Thoracic aorta (tissue), 2 donors: ENCODE measurements around the gene ANKS1A. TPM values are rescaled to one million over a fixed set of nuclear protein-coding genes. Genes with fewer than 3 reads are reported as not detected.
"Not testable (repeated sequence)": the region's sequence is repeated elsewhere in the genome, so short reads cannot be mapped to it uniquely, and the experiment has no call there.

Experiments
- ATAC-seq: fragments of 150-250 bp; one replicate; pipeline ENCODE4 v1.8.0; 2017; ENCODE audit warnings: low read depth; ENCODE audit not compliant: insufficient number of reproducible peaks, low FRiP score
- DNase-seq: peaks from one replicate; pipeline ENCODE4 v3.0.0-alpha.2; 2020; ENCODE audit warnings: low spot score
- H3K27ac ChIP-seq, 2 donors: fragments of 200-600 bp; sonication (generic); 1 replicate in 1 of 2; 2 replicates in 1 of 2; pipeline ENCODE4 v1.5.1; 2016; ENCODE audit warnings: mild to moderate bottlenecking in 2 of 2, moderate library complexity in 2 of 2
- H3K27me3 ChIP-seq: fragments of 200-600 bp; sonication (generic); replicated peaks from 2 replicates; pipeline ENCODE4 v1.6.0; 2016; ENCODE audit warnings: mild to moderate bottlenecking; ENCODE audit not compliant: insufficient read depth
- H3K36me3 ChIP-seq: fragments of 200-600 bp; sonication (generic); one replicate; pipeline ENCODE4 v1.5.1; 2016
- H3K4me1 ChIP-seq, 2 donors: fragments of 200-600 bp; sonication (generic); 1 replicate in 1 of 2; 2 replicates in 1 of 2; pipeline versions ENCODE4 v1.5.1 to v1.6.0; 2016; ENCODE audit warnings: low read depth in 2 of 2, mild to moderate bottlenecking in 1 of 2; ENCODE audit not compliant: control insufficient read depth in 1 of 2
- H3K4me3 ChIP-seq: fragments of 200-600 bp; sonication (generic); 2 replicates; pipeline ENCODE4 v1.5.1; 2016; ENCODE audit warnings: mild to moderate bottlenecking
- H3K9me3 ChIP-seq: fragments of 200-600 bp; sonication (generic); 2 replicates; pipeline ENCODE4 v1.5.1; 2016
- total RNA-seq, 2 donors: library from RNA; depleted of rRNA; stranded (reverse); fragments of >200 nt; gene quantifications; one replicate each; pipeline versions ENCODE4 v1.1.0 to v1.2.3, GENCODE V29; 2016
- TF ChIP-seq, protein P1 (sequence below): fragments of 200-600 bp; sonication (generic); IDR thresholded peaks from one replicate; pipeline ENCODE4 v1.5.1; 2019; ENCODE audit warnings: antibody characterized with exemption

ANKS1A gene
- total RNA-seq, 2 donors from 2014 or later, result 37.9 to 55.4 TPM

DNA sequence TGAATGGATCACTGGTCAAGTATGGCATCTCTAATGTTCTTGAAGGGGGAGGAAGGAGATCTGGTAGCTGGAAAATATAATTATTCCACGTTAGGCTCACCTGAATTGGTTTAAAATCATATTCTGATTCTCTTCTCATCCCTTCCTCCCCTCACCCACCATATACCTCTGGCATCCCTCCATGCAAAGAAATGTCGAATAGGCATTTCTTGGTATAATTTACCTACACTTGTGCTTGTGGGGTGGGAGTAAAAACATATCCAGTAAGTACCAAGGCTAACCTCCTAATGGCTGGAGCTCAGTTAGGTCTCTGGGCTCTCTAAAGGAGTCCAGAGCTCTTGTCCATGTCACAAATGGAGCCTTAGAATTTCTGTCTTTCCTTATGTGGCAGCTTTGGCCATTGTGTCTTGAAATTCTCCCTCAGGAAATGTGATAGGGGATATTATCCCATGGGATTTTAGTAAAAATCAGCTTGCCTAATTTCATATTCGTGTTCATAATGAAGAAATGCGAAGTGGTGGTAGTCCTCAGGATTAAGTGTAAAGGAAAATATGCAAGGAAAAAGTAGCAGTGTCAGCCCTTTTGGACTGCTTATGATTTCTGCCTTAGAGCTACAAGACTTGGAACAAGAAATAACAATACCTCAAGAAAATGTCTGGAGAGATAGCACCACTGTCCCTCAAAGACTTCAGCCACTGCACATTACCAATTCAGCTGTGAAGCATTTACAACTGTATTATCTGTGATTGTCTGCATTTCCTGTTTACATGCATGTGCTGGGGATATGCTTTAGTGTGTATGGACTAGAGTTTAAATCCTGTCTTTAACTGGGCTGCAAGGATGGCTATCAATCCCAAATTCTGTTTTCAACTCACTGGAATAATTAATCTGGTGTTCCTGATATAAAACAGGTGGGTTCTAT lies 13.5 kb upstream of the ANKS1A start:
- Histone ChIP-seq H3K36me3 (peaks cover 48% of the 10 kb centered on the region), H3K27me3 (no peaks in the 10 kb centered on the region), H3K9me3 (no peaks in the 10 kb centered on the region), H3K27ac (no peak overlapping the region), H3K4me3 (no peak overlapping the region), H3K4me1 (no peaks in the 10 kb centered on the region)
- ATAC-seq (no peak), DNase-seq (no peak)
- TF ChIP-seq, protein P1, sequence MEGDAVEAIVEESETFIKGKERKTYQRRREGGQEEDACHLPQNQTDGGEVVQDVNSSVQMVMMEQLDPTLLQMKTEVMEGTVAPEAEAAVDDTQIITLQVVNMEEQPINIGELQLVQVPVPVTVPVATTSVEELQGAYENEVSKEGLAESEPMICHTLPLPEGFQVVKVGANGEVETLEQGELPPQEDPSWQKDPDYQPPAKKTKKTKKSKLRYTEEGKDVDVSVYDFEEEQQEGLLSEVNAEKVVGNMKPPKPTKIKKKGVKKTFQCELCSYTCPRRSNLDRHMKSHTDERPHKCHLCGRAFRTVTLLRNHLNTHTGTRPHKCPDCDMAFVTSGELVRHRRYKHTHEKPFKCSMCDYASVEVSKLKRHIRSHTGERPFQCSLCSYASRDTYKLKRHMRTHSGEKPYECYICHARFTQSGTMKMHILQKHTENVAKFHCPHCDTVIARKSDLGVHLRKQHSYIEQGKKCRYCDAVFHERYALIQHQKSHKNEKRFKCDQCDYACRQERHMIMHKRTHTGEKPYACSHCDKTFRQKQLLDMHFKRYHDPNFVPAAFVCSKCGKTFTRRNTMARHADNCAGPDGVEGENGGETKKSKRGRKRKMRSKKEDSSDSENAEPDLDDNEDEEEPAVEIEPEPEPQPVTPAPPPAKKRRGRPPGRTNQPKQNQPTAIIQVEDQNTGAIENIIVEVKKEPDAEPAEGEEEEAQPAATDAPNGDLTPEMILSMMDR, result no peak

DNA sequence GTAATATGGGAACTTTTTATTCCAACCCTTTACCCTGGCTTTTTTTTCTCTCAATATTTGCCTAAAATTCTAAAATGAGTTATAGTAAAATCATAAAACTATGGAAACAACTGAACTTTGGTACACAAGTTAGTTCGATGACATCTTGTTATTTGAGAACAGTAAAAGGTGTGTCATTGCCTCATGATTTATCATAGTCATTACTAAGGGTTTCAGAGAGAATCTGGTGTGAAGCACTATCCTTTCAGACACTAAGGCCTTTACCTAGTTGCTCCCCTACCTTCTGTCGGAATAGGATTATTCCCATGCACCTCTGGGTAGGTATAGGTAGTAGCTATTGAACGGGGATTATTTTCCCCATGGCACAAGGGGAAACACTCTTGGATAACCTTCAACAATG lies 12.6 kb upstream of the ANKS1A start:
- no peaks in the 10 kb centered on the region for H3K4me1 ChIP-seq
- ATAC-seq (no peak), DNase-seq (no peak)
- H3K36me3 ChIP-seq, result peaks cover 40% of the 10 kb centered on the region
- no peaks in the 10 kb centered on the region for H3K9me3 ChIP-seq
- no peak overlapping the region for H3K27ac ChIP-seq
- no peak overlapping the region for H3K4me3 ChIP-seq
- TF ChIP-seq, protein P1, result no peak
- H3K27me3 ChIP-seq, result no peaks in the 10 kb centered on the region

DNA sequence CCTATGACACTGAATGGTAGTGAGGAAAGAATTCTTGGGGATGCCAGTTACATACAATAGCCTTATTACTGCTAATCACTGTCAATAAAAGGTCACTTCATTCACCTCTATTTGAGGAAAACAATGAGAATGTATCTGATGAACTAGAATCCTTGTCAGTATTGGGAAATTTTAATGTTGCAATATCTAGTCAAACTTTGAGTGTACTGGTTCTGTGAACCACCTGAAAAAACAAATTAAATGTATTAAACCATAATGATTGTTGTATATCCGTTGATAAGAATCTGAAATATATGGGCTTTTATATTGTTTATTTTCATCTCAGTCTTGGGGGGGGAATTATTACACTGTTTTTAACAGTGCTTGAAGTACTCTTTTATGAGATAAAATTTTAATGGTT lies 11.8 kb upstream of the ANKS1A start:
- Histone ChIP-seq H3K36me3 (peaks cover 39% of the 10 kb centered on the region), H3K27me3 (no peaks in the 10 kb centered on the region), H3K27ac (no peak overlapping the region), H3K4me1 (no peaks in the 10 kb centered on the region), H3K9me3 (no peaks in the 10 kb centered on the region), H3K4me3 (no peak overlapping the region)
- DNase-seq (no peak), ATAC-seq (no peak)
- TF ChIP-seq, protein P1, result no peak

DNA sequence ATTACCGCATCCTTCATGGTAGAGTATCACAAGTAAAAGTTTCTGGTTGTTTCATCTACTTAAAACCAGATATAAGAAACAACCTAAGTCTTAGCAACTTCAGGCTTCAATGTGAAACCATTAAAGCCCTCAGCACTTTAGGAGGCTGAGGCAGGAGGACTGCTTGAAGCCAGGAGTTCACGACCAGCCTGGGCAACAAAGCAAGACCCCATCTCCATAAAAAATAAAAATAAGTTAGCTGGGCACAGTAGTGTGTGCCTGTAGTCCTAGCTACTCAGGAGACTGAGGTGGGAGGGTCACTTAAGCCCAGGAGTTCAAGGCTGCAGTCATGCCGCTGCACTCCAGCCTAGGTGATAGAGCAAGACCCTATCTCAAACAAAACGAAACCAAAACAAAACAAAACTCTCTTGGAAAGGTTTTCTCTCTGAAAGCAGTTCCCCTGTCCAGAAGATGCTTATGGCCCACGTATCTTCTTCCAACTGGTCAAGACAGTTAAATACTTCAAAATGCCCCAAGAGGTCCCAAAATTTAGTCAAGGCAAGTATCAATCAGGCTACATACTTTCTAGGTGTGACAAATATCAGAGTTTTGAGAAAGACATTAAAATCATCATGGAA lies 11.1 kb upstream of the ANKS1A start:
- ATAC-seq, result no peak
- H3K36me3 ChIP-seq, result peaks cover 34% of the 10 kb centered on the region
- no peaks in the 10 kb centered on the region for H3K4me1 ChIP-seq
- H3K27me3 ChIP-seq, result no peaks in the 10 kb centered on the region
- DNase-seq, result no peak
- TF ChIP-seq, protein P1, result no peak
- no peaks in the 10 kb centered on the region for H3K9me3 ChIP-seq
- H3K4me3 ChIP-seq, result no peak overlapping the region
- no peak overlapping the region for H3K27ac ChIP-seq

DNA sequence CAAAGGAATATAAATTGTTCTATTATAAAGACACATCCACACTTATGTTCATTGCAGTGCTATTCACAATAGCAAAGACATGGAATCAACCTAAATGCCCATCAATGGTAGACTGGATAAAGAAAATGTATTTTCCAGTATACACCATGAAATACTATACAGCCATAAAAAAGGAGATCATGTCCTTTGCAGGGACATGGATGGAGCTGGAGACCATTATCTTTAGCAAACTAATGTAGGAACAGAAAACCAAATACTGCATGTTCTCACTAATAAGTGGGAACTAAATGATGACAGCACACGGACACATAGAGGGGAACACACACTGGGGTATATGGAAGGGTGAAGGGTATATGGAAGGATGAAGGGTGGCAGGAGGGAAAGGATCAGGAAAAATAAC lies 5.0 kb upstream of the ANKS1A start:
- Histone ChIP-seq H3K4me1 (peaks cover 5 to 14% of the 10 kb centered on the region in 2 donors), H3K36me3 (peaks cover 15% of the 10 kb centered on the region)
- not testable (repeated sequence) for H3K9me3 ChIP-seq, H3K4me3 ChIP-seq, ATAC-seq, DNase-seq, H3K27me3 ChIP-seq, H3K27ac ChIP-seq
